Measurements from ENCODE around the gene PAM16.

PAM16 gene

DNA sequence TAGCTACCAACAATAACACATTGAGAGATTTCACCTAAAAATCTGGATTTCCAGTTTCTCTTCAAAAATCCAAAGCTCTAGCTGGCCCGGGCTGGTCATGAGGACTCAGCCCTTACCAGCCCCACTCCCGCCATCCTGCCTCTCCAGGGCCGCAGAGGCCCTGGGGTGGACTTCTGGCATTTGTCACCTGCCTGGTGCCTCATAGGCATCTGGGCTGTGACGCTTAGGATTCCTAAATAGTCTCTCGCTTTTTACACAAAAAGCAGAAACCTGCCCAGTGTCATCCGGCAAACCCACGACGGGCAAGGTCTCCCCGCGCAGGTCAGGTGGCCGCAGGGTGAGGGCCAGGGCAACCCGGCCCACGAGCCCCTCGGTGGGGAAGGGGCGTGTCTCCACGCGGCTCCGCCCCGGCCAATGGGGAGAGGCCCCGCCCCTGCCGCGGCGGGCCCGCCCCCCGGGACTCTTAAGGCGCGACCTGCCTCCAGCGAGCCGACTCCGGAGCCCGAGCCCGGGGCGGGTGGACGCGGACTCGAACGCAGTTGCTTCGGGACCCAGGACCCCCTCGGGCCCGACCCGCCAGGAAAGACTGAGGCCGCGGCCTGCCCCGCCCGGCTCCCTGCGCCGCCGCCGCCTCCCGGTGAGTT, 20.4 kb upstream of the PAM16 start, which contains the start of gene VASN:
Gene VASN, plus strand, starts transcription at position 492 of the 644 bp plus-strand sequence. CDS start 9,030 bp downstream, outside the sequence.
- DNase-seq (ENCODE audit: low read depth): peak; percentile 68

- no peak for DNase-seq (ENCODE audit: low read depth)
Measured at GRCh38 chr16:4370570-4371356, 19.6 kb upstream of the PAM16 start.

- no peak for DNase-seq (ENCODE audit: low read depth)
Measured at GRCh38 chr16:4370151-4370550, 19.0 kb upstream of the PAM16 start.

DNA sequence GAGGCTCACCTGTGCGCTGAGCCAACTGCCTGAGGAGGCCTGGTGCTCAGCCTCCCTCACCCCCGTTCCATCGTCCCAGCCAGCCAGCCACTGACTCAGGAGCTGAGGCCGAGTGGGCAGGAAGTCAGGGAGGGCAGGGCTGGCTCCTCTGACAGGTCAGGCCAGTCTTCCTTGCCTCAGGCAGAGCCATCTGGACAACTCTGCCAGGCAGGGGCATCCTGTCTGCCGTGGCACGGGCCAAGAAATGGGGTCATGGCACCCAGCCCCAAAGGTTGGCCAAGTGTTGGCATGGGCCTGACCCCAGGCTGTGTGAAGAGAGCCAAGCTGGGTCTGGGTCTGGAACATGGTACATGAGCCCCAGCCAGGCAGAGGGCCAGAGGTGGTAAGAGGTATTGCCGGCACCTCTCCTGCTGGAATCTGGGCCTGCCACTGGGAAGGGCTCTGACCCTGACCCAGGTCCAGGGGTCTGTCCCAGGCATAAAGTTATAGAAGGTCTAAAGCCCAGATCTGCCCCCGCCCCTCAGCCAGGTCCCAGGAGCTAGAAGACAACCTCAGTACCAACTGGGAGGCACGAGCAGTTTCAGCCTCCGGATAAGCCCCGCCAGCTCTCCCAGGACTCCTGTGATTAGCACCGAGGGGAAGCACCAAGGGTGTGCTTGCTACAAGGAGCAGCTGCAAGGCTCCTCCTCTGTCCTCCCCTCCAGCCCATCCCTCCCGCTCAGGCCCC, 18.0 kb upstream of the PAM16 start:
- no peak for DNase-seq (ENCODE audit: low read depth)

DNA sequence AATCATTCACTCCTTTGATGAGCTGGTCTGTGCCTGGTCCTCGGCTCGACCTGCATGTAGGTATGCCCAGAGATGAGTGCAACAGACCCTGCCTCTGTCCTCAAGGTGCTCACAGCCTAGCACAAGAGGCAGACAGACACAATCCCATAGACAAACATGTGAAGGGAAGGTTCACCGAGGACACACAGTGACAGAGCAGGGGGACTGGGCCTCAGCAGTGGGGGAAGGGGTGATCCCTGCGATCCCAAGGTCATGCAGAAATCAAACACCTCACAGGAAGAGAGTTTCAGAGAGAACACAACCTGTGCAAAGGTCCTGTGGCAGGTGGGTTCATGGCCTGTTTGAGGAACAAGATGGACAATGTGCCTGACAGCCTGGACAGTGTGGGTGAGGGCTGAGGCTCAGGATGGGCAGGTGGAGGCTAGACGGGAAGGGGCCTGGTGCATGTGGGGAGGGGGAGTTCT, 16.3 kb upstream of the PAM16 start:
- no peak for DNase-seq (ENCODE audit: low read depth)

GRCh38 chr16:4366016-4366415, 14.9 kb upstream of the PAM16 start:
- no peak for DNase-seq (ENCODE audit: low read depth)

DNA sequence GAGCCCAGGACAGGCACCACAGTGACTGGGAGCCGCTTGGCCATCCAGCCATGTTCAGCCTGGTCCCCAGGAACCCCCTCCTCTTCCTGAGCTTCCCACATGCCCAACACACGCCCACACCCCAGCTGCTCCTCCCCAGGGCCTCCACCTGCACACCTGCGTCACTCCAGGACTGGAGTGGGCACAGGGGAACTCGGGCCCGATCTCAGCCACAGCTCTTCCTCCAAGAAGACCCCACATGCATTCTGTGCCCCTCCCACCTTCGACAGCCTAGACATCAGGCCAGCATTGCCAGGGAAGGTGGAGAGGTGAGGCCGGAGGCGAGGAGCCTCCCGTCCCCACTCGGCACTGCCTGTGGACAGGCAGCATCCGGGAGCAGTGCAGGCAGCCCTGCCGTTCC, 14.5 kb upstream of the PAM16 start:
- no peak for DNase-seq (ENCODE audit: low read depth)

DNA sequence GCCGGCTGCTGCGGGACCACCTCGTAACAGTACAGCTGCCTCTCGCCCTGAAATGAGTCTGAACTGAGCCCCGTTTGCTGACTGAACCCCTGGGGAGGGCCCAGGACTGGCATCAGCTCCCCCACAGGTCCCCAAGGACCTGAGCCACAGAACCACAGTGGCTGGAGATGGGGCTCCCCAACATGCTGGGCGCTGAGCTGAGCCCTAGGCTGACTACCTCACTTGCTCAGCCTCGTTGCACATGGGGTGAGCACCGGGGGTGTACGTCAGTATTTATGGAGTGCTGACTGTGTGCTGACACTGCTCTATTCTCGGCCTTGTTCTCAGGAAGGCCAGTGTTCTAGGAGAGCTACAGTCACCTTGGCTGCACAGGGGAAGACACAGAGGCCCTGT, 13.9 kb upstream of the PAM16 start:
- DNase-seq (ENCODE audit: low read depth): no peak

- no peak for DNase-seq (ENCODE audit: low read depth)
Measured at GRCh38 chr16:4364196-4365013, 13.3 kb upstream of the PAM16 start.

GRCh38 chr16:4362476-4363135, 11.5 kb upstream of the PAM16 start:
- no peak for DNase-seq (ENCODE audit: low read depth)

DNA sequence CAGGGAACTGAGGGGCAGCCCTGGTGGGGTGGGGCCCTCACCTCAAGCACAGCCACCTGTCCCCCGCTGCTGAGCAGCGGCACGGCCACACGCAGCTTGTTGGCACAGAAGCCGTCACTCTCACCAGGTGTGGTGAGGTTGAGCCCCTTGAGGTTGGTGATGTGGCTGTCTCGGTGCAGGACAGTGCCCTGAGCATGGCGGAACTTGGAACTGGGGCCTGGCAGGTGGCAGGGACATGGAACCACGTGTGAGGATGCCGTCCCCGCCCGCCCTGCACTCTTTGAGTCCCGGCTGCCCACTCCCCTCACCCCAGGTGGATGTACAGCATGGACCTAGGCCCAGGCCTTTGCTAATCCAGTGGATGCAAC, 10.8 kb upstream of the PAM16 start:
- DNase-seq (ENCODE audit: low read depth): no peak

DNA sequence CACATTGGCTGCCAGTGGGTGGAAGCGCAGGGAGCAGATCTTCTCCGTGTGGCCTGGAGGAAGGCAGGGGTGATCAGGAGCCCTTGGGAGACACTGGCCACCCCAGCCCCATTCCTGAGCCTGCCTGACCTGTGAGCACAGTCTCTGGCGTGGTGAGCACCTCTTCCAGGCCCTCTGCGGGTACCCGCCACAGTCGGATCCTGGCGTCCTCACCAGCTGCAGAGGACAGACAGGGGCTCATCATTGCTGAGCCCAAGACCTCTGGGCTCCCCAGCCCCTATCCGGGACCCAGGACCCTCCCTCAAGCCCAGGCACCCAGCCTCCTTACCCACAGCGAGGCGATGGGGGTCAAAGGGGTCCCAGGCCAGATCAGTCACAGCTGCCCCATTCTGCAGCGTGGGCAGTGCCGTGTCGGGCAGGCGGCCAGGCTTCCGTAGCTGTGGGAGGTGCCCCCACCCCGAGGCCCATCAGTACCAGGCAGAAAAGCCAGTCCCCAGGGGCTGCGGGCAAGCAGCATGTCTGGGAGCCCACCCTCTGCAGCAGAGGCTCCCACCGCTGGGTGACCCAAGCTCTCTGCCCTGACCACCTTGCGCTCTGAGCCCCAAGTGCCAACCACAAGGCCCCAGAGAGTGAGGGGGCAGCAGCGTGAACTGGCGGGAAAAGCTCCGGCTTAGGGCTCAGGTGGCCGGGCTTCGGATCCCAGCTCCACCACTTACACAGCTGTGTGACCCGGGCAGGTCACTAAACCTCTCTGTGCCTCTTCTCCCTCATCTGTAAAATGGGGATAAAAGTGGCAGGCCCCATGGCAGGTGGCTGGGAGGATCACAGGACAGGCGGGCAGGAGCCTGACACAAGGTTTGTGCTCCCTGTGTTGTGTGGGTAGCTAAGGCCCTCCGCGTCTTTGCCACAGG, 10.2 kb upstream of the PAM16 start:
- DNase-seq (ENCODE audit: low read depth): no peak

DNA sequence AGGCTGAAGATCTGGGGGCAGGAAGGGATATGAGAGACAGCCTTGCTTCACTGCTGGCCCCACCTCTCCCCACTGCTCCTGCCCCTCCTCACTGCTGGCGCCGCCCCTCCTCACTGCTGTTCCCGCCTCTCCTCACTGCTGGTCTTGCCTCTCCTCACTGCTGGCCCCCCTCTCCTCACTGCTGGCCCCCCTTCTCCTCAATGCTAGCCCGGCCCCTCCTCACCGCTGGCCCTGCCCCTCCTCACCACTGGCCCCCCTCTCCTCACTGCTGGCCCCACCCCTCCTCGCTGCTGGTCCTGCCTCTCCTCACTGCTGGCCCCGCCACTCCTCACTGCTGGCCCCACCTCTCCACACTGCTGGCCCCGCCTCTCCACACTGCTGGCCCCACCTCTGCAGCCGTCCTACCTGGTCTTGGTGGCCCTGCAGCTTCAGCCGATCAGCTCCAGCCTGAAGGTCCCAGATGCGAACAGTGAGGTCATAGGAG, 9.5 kb upstream of the PAM16 start:
- no peak for DNase-seq (ENCODE audit: low read depth)

DNA sequence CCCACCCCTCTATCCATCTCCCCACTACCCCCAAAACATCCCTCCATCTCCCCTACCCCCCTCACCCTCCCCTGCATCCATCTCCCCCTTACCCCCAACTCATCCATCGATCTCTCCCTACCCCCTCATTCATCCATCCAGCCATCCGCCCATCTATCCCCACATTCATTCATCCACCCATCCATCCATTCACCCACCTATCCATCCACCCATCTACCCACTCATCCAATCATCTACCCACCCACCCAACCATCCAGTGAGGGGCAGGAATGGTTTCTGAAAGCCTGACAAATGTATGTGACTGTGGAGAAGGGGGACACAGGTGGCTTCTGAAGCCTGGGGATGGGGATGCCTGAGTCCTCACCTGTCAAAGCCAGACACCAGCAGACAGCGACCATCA, 8.8 kb upstream of the PAM16 start:
- DNase-seq (ENCODE audit: low read depth): no peak

DNA sequence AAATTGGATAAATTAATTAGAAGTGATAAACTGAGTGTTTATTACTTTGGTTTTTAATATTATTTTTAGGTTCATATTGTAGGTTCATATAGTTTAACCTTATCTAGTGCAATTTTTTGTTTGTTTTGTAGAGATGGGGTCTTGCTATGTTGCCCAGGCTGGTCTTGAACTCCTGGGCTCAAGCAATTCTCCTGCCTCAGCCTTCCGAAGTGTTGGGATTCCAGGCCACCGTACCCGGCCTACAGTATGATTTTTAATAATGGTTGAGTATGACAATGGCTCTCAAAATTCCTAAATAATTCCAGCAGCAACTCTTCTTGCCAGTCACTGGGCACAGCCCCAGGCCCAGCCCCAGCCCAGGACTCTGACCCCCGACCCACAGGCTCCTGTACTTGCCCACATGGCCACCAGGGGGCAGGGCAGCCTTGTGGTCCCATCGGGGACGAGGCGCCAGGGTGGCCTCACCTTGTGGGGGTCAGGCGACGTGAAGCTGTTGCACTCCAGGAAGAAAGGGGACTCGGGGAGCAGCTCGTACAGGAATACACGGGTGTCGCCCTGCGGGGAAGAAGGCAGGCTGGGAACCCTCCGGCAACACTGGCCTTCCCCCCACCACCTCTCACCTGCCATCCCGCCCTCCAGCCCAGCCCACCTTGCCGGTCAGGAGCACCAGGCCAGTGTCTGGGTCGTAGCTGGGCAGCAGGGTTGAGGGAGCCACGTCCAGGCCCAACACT, 7.9 kb upstream of the PAM16 start:
- DNase-seq (ENCODE audit: low read depth): peak; percentile 39

DNA sequence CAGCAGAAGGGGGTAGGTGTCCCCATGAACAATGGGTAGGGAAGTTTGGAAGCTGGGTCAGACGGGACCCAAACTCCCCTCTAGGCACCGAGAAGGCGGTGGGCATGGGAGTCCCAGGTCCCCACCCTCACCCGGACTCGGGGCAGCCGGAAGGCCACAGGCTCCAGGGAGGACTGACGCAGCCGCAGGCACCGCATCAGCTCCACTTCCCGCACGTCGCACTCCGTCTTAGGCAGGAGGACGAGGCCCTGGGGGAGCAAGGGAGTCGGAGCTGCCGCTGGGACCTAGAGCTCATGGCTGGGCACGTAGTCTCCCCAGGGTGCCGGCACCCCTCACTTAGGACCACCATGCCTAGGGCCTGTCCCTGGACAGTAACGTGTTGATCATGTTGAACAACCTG, 7.1 kb upstream of the PAM16 start:
- no peak for DNase-seq (ENCODE audit: low read depth)

GRCh38 chr16:4356820-4357219, 5.7 kb upstream of the PAM16 start:
- no peak for DNase-seq (ENCODE audit: low read depth)

GRCh38 chr16:4354512-4355409, 3.6 kb upstream of the PAM16 start:
- DNase-seq (ENCODE audit: low read depth): no peak

- no peak for DNase-seq (ENCODE audit: low read depth)
Measured at GRCh38 chr16:4353675-4354074, 2.6 kb upstream of the PAM16 start.
